T-helper 2 cell treated with Interferon-gamma antibody and Interleukin-4, amounts not matched to agents 100 ng/mL and 5 ng/mL, for 36 hours (primary cell): Measurements from ENCODE around the gene ALOX15. TPM values are rescaled to one million over a fixed set of nuclear protein-coding genes. Genes with fewer than 3 reads are reported as not detected.
"Not testable (repeated sequence)": the region's sequence is repeated elsewhere in the genome, so short reads cannot be mapped to it uniquely, and the experiment has no call there.

Experiments
- intact Hi-C: fragments of 100-400 bp; cut with micrococcal nuclease; formaldehyde crosslinking; loops from one replicate; pipeline ENCODE4 v1.15.1; 2023
- total RNA-seq: library from RNA; stranded (reverse); gene quantifications from 2 replicates; pipeline ENCODE4 v1.2.3, GENCODE V29; 2022

Gene ALOX15
- total RNA-seq, 1 donor from 2014 or later = not detected

GRCh38 chr17:4595685-4596342 lies 45.7 kb downstream of the ALOX15 start:
- intact Hi-C loops = not testable (repeated sequence)

GRCh38 chr17:4594931-4595684 lies 46.4 kb downstream of the ALOX15 start:
- intact Hi-C loops = no loop called here

GRCh38 chr17:4594406-4594805 lies 47.1 kb downstream of the ALOX15 start:
- intact Hi-C loops = no loop called here

GRCh38 chr17:4593021-4593421 lies 48.5 kb downstream of the ALOX15 start:
- intact Hi-C loops = no loop called here

GRCh38 chr17:4592240-4593005 lies 49.1 kb downstream of the ALOX15 start:
- intact Hi-C loops = no loop called here

- intact Hi-C loops = no loop called here
Measured at GRCh38 chr17:4591529-4591928, 49.9 kb downstream of the ALOX15 start.

- intact Hi-C loops = no loop called here
Measured at GRCh38 chr17:4590981-4591453, 50.5 kb downstream of the ALOX15 start.

- intact Hi-C loops = not testable (repeated sequence)
Measured at GRCh38 chr17:4590042-4590441, 51.4 kb downstream of the ALOX15 start.

GRCh38 chr17:4588898-4589625 lies 52.4 kb downstream of the ALOX15 start:
- intact Hi-C loops = no loop called here

- intact Hi-C loops = no loop called here
Measured at GRCh38 chr17:4588391-4588790, 53.1 kb downstream of the ALOX15 start.

- intact Hi-C loops = no loop called here
Measured at GRCh38 chr17:4587803-4588202, 53.7 kb downstream of the ALOX15 start.

- intact Hi-C loops = no loop called here
Measured at GRCh38 chr17:4587195-4587594, 54.3 kb downstream of the ALOX15 start.

GRCh38 chr17:4586043-4586442 lies 55.4 kb downstream of the ALOX15 start:
- intact Hi-C loops = no loop called here

GRCh38 chr17:4585638-4585994 lies 55.9 kb downstream of the ALOX15 start:
- intact Hi-C loops = no loop called here

- intact Hi-C loops = no loop called here
Measured at GRCh38 chr17:4584917-4585637, 56.4 kb downstream of the ALOX15 start.

GRCh38 chr17:4584101-4584916 lies 57.2 kb downstream of the ALOX15 start, which contains the start of gene SMTNL2:
SMTNL2 (plus strand) TSS chr17:4584529; CDS start chr17:4584606, 77 bp downstream.
- intact Hi-C loops = no loop called here

GRCh38 chr17:4583782-4584100 lies 57.7 kb downstream of the ALOX15 start:
- intact Hi-C loops = no loop called here

GRCh38 chr17:4583206-4583605 lies 58.3 kb downstream of the ALOX15 start:
- intact Hi-C loops = no loop called here

GRCh38 chr17:4582691-4583090 lies 58.8 kb downstream of the ALOX15 start:
- intact Hi-C loops = no loop called here

GRCh38 chr17:4582101-4582501 lies 59.4 kb downstream of the ALOX15 start:
- intact Hi-C loops = no loop called here
